ENCODE data around the gene DLG5. TPM values are rescaled to one million over a fixed set of nuclear protein-coding genes. Genes with fewer than 3 reads are reported as not detected.

DLG5 gene
- total RNA-seq, 1 donor from 2014 or later: 35.5 TPM

GRCh38 chr10:77927402-77928246 lies 1.1 kb upstream of the DLG5 start:
- H3K36me3 Mint-ChIP-seq (ENCODE audit: unreplicated experiment): no peaks in the 10 kb centered on the region
- peak overlapping the region; percentile 75 for H3K4me3 Mint-ChIP-seq (ENCODE audit: unreplicated experiment)
- peaks cover 7% of the 10 kb centered on the region for H3K27me3 Mint-ChIP-seq (ENCODE audit: unreplicated experiment)
- H3K27ac Mint-ChIP-seq (ENCODE audit: unreplicated experiment): no peak overlapping the region
- peak; percentile 0 for TF ChIP-seq CTCF (IDR thresholded peaks at IDR 0.05; ENCODE audit: partially characterized antibody, unreplicated experiment)
- no peaks in the 10 kb centered on the region for H3K9me3 Mint-ChIP-seq (ENCODE audit: unreplicated experiment)
- no peak for DNase-seq
- peaks cover 13% of the 10 kb centered on the region for H3K4me1 Mint-ChIP-seq (ENCODE audit: low read depth, unreplicated experiment)

GRCh38 chr10:77925795-77926565 lies 575 bp downstream of the DLG5 start:
- H3K9me3 Mint-ChIP-seq (ENCODE audit: unreplicated experiment): no peaks in the 10 kb centered on the region
- peak; percentile 69 for DNase-seq
- no peak for TF ChIP-seq CTCF (IDR thresholded peaks at IDR 0.05; ENCODE audit: partially characterized antibody, unreplicated experiment)

GRCh38 chr10:77925410-77925794 lies 1.2 kb downstream of the DLG5 start:
- Mint-ChIP-seq H3K27ac (ENCODE audit: unreplicated experiment) (peak overlapping the region; percentile 7), H3K9me3 (ENCODE audit: unreplicated experiment) (peaks cover 2% of the 10 kb centered on the region), H3K4me3 (ENCODE audit: unreplicated experiment) (peak overlapping the region; percentile 75), H3K36me3 (ENCODE audit: unreplicated experiment) (no peaks in the 10 kb centered on the region), H3K27me3 (ENCODE audit: unreplicated experiment) (peaks cover 7% of the 10 kb centered on the region), H3K4me1 (ENCODE audit: low read depth, unreplicated experiment) (peaks cover 19% of the 10 kb centered on the region)
- no peak for DNase-seq
- no peak for TF ChIP-seq CTCF (IDR thresholded peaks at IDR 0.05; ENCODE audit: partially characterized antibody, unreplicated experiment)

More at GRCh38 chr10:77925795-77926565, 575 bp downstream of the DLG5 start:
- H3K4me3 Mint-ChIP-seq (ENCODE audit: unreplicated experiment): peak overlapping the region; percentile 75
- peaks cover 7% of the 10 kb centered on the region for H3K27me3 Mint-ChIP-seq (ENCODE audit: unreplicated experiment)
- peaks cover 13% of the 10 kb centered on the region for H3K4me1 Mint-ChIP-seq (ENCODE audit: low read depth, unreplicated experiment)
- no peaks in the 10 kb centered on the region for H3K36me3 Mint-ChIP-seq (ENCODE audit: unreplicated experiment)
- H3K27ac Mint-ChIP-seq (ENCODE audit: unreplicated experiment): no peak overlapping the region

- H3K4me1 Mint-ChIP-seq (ENCODE audit: low read depth, unreplicated experiment): peaks cover 25% of the 10 kb centered on the region
- no peaks in the 10 kb centered on the region for H3K36me3 Mint-ChIP-seq (ENCODE audit: unreplicated experiment)
- H3K27ac Mint-ChIP-seq (ENCODE audit: unreplicated experiment): no peak overlapping the region
- H3K27me3 Mint-ChIP-seq (ENCODE audit: unreplicated experiment): peaks cover 7% of the 10 kb centered on the region
- no peak for DNase-seq
- H3K4me3 Mint-ChIP-seq (ENCODE audit: unreplicated experiment): no peak overlapping the region
- peaks cover 7% of the 10 kb centered on the region for H3K9me3 Mint-ChIP-seq (ENCODE audit: unreplicated experiment)
- TF ChIP-seq CTCF (IDR thresholded peaks at IDR 0.05; ENCODE audit: partially characterized antibody, unreplicated experiment): no peak
Measured at GRCh38 chr10:77922566-77923179, 3.9 kb downstream of the DLG5 start.
